Measurements from ENCODE around the gene PRPF6.

Gene PRPF6

DNA sequence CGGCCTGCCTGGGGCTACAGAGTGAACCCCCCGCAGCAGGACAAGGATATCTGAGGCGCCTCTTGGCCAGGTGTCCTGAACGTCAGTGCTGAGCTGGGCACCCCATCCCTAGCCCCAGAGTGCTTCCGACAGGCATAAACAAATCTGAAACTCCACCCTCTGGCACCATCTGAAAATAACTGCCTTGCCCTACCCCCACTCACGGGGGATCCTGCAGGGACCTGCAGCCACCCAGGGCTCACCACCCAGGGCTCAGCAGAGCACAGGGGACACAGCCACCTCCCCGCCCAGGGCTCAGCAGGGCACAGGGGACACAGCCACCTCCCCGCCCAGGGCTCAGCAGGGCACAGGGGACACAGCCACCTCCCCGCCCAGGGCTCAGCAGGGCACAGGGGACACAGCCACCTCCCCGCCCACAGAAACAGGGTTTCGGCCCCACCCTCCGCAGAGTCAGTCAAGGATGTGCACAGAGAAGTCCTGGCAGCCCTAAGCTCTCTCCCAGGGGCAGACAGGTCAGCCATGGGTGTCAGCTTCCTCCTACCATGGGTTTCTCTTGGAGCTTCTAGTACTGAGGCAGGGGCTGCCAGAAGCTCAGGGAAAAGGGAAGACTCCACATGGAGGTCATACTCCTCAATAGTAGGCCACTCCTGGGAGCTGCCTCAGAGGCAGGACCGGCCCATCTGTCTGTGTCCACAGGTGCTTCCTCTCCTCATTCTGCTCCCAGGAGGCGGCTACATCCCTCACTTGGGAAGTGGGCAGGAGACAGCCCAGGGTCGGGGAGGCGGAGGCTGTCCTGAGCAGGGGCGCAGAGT is 29.3 kb upstream of the PRPF6 start:
- Histone ChIP-seq H3K27me3 (ENCODE audit: insufficient read depth, poor library complexity, severe bottlenecking) (no peaks in the 10 kb centered on the region), H3K4me1 (ENCODE audit: insufficient read depth, poor library complexity, severe bottlenecking) (peaks cover 9% of the 10 kb centered on the region), H3K36me3 (ENCODE audit: low read depth) (peaks cover 8% of the 10 kb centered on the region), H3K9me3 (ENCODE audit: severe bottlenecking) (no peaks in the 10 kb centered on the region), H3K27ac (ENCODE audit: poor library complexity, severe bottlenecking) (no peak overlapping the region), H3K4me3 (ENCODE audit: severe bottlenecking) (no peak overlapping the region)
- TF ChIP-seq, protein P1, sequence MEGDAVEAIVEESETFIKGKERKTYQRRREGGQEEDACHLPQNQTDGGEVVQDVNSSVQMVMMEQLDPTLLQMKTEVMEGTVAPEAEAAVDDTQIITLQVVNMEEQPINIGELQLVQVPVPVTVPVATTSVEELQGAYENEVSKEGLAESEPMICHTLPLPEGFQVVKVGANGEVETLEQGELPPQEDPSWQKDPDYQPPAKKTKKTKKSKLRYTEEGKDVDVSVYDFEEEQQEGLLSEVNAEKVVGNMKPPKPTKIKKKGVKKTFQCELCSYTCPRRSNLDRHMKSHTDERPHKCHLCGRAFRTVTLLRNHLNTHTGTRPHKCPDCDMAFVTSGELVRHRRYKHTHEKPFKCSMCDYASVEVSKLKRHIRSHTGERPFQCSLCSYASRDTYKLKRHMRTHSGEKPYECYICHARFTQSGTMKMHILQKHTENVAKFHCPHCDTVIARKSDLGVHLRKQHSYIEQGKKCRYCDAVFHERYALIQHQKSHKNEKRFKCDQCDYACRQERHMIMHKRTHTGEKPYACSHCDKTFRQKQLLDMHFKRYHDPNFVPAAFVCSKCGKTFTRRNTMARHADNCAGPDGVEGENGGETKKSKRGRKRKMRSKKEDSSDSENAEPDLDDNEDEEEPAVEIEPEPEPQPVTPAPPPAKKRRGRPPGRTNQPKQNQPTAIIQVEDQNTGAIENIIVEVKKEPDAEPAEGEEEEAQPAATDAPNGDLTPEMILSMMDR (IDR thresholded peaks at IDR 0.05; ENCODE audit: poor library complexity, severe bottlenecking): no peak
- ATAC-seq (ENCODE audit: low read depth) (no peak), DNase-seq (ENCODE audit: low spot score) (no peak)

DNA sequence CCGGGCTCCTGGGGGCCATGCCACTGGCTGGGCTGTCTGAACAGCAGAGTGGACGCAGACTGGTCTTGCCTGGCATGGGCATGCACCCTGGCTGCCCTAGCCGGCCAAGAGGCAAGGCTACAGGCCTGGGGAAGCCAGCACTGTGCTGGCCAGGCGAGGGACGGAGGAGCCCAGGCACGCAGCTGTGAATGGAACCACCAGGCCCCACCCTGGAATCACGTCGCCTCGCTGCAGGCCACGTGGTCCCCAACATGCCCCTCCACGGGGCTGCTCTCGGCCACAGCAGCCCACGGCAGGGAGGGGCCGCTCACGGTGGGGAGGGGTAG is 28.8 kb upstream of the PRPF6 start:
- no peak overlapping the region for H3K4me3 ChIP-seq (ENCODE audit: severe bottlenecking)
- H3K9me3 ChIP-seq (ENCODE audit: severe bottlenecking): no peaks in the 10 kb centered on the region
- H3K36me3 ChIP-seq (ENCODE audit: low read depth): peaks cover 8% of the 10 kb centered on the region
- DNase-seq (ENCODE audit: low spot score) (peak; percentile 87), ATAC-seq (ENCODE audit: low read depth) (no peak)
- no peaks in the 10 kb centered on the region for H3K27me3 ChIP-seq (ENCODE audit: insufficient read depth, poor library complexity, severe bottlenecking)
- H3K4me1 ChIP-seq (ENCODE audit: insufficient read depth, poor library complexity, severe bottlenecking): peaks cover 9% of the 10 kb centered on the region
- no peak overlapping the region for H3K27ac ChIP-seq (ENCODE audit: poor library complexity, severe bottlenecking)
- TF ChIP-seq, protein P1 (IDR thresholded peaks at IDR 0.05; ENCODE audit: poor library complexity, severe bottlenecking): no peak

DNA sequence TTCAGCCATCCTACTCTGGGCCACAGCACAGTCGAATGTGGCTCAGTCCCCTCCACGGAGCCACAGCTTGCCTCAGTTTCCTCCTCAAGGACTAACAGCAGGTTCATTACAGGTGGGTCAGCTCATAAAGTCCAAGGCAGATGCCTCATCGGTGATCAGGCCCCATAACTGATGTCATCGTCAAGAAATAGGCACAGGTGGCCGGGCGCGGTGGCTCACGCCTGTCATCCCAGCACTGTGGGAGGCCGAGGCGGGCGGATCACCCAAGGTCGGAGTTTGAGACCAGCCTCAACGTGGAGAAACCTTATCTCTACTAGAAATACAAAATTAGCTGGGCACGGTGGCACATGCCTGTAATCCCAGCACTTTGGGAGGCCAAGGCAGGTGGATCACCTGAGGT is 28.2 kb upstream of the PRPF6 start:
- H3K27me3 ChIP-seq (ENCODE audit: insufficient read depth, poor library complexity, severe bottlenecking): no peaks in the 10 kb centered on the region
- H3K27ac ChIP-seq (ENCODE audit: poor library complexity, severe bottlenecking): no peak overlapping the region
- DNase-seq (ENCODE audit: low spot score) (no peak), ATAC-seq (ENCODE audit: low read depth) (no peak)
- no peaks in the 10 kb centered on the region for H3K9me3 ChIP-seq (ENCODE audit: severe bottlenecking)
- no peak overlapping the region for H3K4me3 ChIP-seq (ENCODE audit: severe bottlenecking)
- H3K4me1 ChIP-seq (ENCODE audit: insufficient read depth, poor library complexity, severe bottlenecking): peaks cover 14% of the 10 kb centered on the region
- peaks cover 8% of the 10 kb centered on the region for H3K36me3 ChIP-seq (ENCODE audit: low read depth)
- TF ChIP-seq, protein P1 (IDR thresholded peaks at IDR 0.05; ENCODE audit: poor library complexity, severe bottlenecking): no peak

DNA sequence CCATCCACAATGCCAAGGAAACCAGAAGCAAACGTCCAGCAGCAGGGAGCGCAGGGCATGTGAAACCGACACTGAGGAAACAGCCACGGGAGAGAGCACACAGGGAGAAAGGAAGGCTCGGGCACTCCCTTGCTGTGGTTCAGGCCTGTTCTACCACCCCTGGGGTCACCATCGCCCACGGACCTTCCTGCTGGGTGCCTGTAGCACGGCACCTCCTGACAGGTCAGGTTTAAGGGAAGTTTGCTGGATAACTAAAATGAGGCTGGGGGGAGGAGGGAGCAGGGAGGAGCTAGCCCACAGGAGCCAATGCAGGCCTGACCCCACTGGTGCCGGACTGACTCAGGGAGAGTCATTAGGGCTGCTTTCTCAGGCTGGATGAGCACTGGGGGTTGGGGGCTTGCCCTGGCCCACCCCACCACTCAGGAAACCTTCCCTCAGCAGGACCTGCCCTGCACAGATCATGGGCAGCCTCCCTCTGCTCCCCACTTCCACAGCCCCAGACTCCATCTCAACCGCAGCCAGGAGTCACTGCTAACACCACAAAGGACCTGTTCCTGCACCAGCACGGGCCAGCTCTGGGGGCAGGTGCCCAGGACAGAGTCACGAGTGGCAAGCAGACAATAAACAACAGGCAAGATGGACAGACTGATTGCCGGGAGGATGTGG is 27.0 kb upstream of the PRPF6 start:
- no peak for ATAC-seq (ENCODE audit: low read depth)
- H3K4me3 ChIP-seq (ENCODE audit: severe bottlenecking): no peak overlapping the region
- no peaks in the 10 kb centered on the region for H3K27me3 ChIP-seq (ENCODE audit: insufficient read depth, poor library complexity, severe bottlenecking)
- TF ChIP-seq, protein P1 (IDR thresholded peaks at IDR 0.05; ENCODE audit: poor library complexity, severe bottlenecking): no peak
- peaks cover 15% of the 10 kb centered on the region for H3K4me1 ChIP-seq (ENCODE audit: insufficient read depth, poor library complexity, severe bottlenecking)
- no peaks in the 10 kb centered on the region for H3K9me3 ChIP-seq (ENCODE audit: severe bottlenecking)
- no peak overlapping the region for H3K27ac ChIP-seq (ENCODE audit: poor library complexity, severe bottlenecking)
- no peak for DNase-seq (ENCODE audit: low spot score)
- peaks cover 9% of the 10 kb centered on the region for H3K36me3 ChIP-seq (ENCODE audit: low read depth)
